Hematopoietic multipotent progenitor cell treated with erythropoietin and hydrocortisone succinate and interleukin-3 and kit ligand, for 17 days (in vitro differentiated cells): ENCODE measurements around the gene NQO1.
A peak's percentile ranks its signal among the peaks of the same experiment; 100 is the strongest.
"Not testable (repeated sequence)": the region's sequence is repeated elsewhere in the genome, so short reads cannot be mapped to it uniquely, and the experiment has no call there.

Experiments used
- DNase-seq: peaks from one replicate; pipeline ENCODE4 v3.0.0-alpha.2; 2015; ENCODE audit warnings: low spot score

Gene NQO1

GRCh38 chr16:69726313-69727060, at the start of gene NQO1:
Gene NQO1 (minus strand): TSS chr16:69726560. CDS start chr16:69726439, 121 bp downstream.
- peak; percentile 80 for DNase-seq

GRCh38 chr16:69775563-69775962, 49.2 kb upstream of the NQO1 start:
- DNase-seq = no peak

- no peak for DNase-seq
Observed at GRCh38 chr16:69773260-69773947, 47.0 kb upstream of the NQO1 start.

GRCh38 chr16:69771651-69771967, 45.2 kb upstream of the NQO1 start:
- no peak for DNase-seq

- DNase-seq = no peak
Observed at GRCh38 chr16:69769404-69769803, 43.0 kb upstream of the NQO1 start.

GRCh38 chr16:69768666-69769065, 42.3 kb upstream of the NQO1 start:
- DNase-seq = no peak

- no peak for DNase-seq
Observed at GRCh38 chr16:69767459-69768229, 41.3 kb upstream of the NQO1 start.

GRCh38 chr16:69763599-69763942, 37.2 kb upstream of the NQO1 start:
- peak; percentile 15 for DNase-seq

- peak; percentile 45 for DNase-seq
Observed at GRCh38 chr16:69762814-69763598, 36.6 kb upstream of the NQO1 start.

- DNase-seq = peak; percentile 92
Observed at GRCh38 chr16:69761983-69762813, 35.8 kb upstream of the NQO1 start, which contains the start of gene WWP2. Gene WWP2 (plus strand): TSS chr16:69762332. CDS start chr16:69787011, 24,679 bp downstream.

GRCh38 chr16:69757375-69757774, 31.0 kb upstream of the NQO1 start:
- not testable (repeated sequence) for DNase-seq

GRCh38 chr16:69756705-69757104, 30.3 kb upstream of the NQO1 start:
- DNase-seq = no peak

- peak; percentile 99 for DNase-seq
Observed at GRCh38 chr16:69754469-69755310, 28.3 kb upstream of the NQO1 start, which contains the start of gene NOB1. Gene NOB1 (minus strand): TSS chr16:69754926. CDS start chr16:69754910, 16 bp downstream.

- no peak for DNase-seq
Observed at GRCh38 chr16:69754143-69754468, 27.7 kb upstream of the NQO1 start.

GRCh38 chr16:69748694-69749345, 22.5 kb upstream of the NQO1 start:
- no peak for DNase-seq

GRCh38 chr16:69747115-69747514, 20.8 kb upstream of the NQO1 start:
- DNase-seq = no peak

GRCh38 chr16:69745959-69746358, 19.6 kb upstream of the NQO1 start:
- DNase-seq = no peak

GRCh38 chr16:69745232-69745612, 18.9 kb upstream of the NQO1 start:
- DNase-seq = no peak

- no peak for DNase-seq
Observed at GRCh38 chr16:69744363-69745231, 18.2 kb upstream of the NQO1 start.
